DND-41 (cell line): ENCODE data around the gene ATOH7.

Source experiments
- ATAC-seq: fragments of 200-7000 bp; cut with Tn5 transposase; 3 replicates; pipeline ENCODE4 v1.9.1; 2021; ENCODE audit warnings: low read depth; ENCODE audit not compliant: insufficient read depth
- DNase-seq: peaks from one replicate; pipeline ENCODE4 v3.0.0-alpha.2; 2020
- H2AFZ ChIP-seq: 2 replicates; pipeline ENCODE4 v1.6.0; 2012; ENCODE audit warnings: low read depth, low read length
- H3K27ac ChIP-seq: 2 replicates; pipeline ENCODE4 v1.5.1; 2012; ENCODE audit warnings: low read length, inconsistent platforms
- H3K27me3 ChIP-seq: fragments of 200-600 bp; sonication (generic); 2 replicates; pipeline ENCODE4 v1.6.0; 2012; ENCODE audit warnings: low read length, mild to moderate bottlenecking, inconsistent platforms; ENCODE audit not compliant: insufficient read depth, poor library complexity
- H3K36me3 ChIP-seq: 2 replicates; pipeline ENCODE4 v1.5.1; 2012; ENCODE audit warnings: low read length, inconsistent platforms; ENCODE audit not compliant: insufficient read depth
- H3K4me1 ChIP-seq: 2 replicates; pipeline ENCODE4 v1.5.1; 2012; ENCODE audit warnings: mild to moderate bottlenecking, low read length; ENCODE audit not compliant: insufficient read depth
- H3K4me2 ChIP-seq: 2 replicates; pipeline ENCODE4 v1.6.0; 2012; ENCODE audit warnings: mild to moderate bottlenecking, moderate library complexity, low read length, inconsistent platforms; ENCODE audit not compliant: insufficient read depth
- H3K4me3 ChIP-seq, 2 experiments: fragments of 200-600 bp in 1 of 2; shearing (Covaris generic) in 1 of 2; 2 replicates each; pipeline ENCODE4 v1.5.1; 2012 to 2016; ENCODE audit warnings: inconsistent platforms in 2 of 2, low read length in 2 of 2, mild to moderate bottlenecking in 2 of 2, low read depth in 1 of 2, moderate library complexity in 1 of 2
- H3K79me2 ChIP-seq: 2 replicates; pipeline ENCODE4 v1.6.0; 2012; ENCODE audit warnings: low read length, inconsistent platforms; ENCODE audit not compliant: insufficient read depth
- H3K9ac ChIP-seq: 2 replicates; pipeline ENCODE4 v1.6.0; 2012; ENCODE audit warnings: low read depth, mild to moderate bottlenecking, inconsistent platforms, low read length, moderate library complexity
- H3K9me3 ChIP-seq: 2 replicates; pipeline ENCODE4 v1.5.1; 2012; ENCODE audit warnings: low read length, moderate library complexity, mild to moderate bottlenecking, inconsistent platforms; ENCODE audit not compliant: insufficient read depth, severe bottlenecking
- H4K20me1 ChIP-seq: 2 replicates; pipeline ENCODE4 v1.6.0; 2012; ENCODE audit warnings: low read length; ENCODE audit not compliant: insufficient read depth
- CTCF ChIP-seq: IDR thresholded peaks from 2 replicates; pipeline ENCODE4 v1.5.1; 2012; ENCODE audit warnings: borderline replicate concordance, low read length, moderate library complexity, mild to moderate bottlenecking; ENCODE audit not compliant: poor library complexity, severe bottlenecking; ENCODE audit errors: extremely low read depth
- EZH2 ChIP-seq: IDR thresholded peaks from 3 replicates; pipeline ENCODE4 v1.6.1; 2012; ENCODE audit warnings: borderline replicate concordance, low read depth, mild to moderate bottlenecking, moderate library complexity, low read length, inconsistent platforms; ENCODE audit not compliant: severe bottlenecking

ATOH7 gene

GRCh38 chr10:68221196-68221595, 10.7 kb downstream of the ATOH7 start:
- H3K4me1 ChIP-seq: no peaks in the 10 kb centered on the region
- H3K9me3 ChIP-seq: no peaks in the 10 kb centered on the region
- peaks cover 3% of the 10 kb centered on the region for H3K27me3 ChIP-seq
- no peaks in the 10 kb centered on the region for H3K79me2 ChIP-seq
- H3K27ac ChIP-seq: no peak overlapping the region
- DNase-seq (no peak), ATAC-seq (no peak)
- H3K36me3 ChIP-seq: no peaks in the 10 kb centered on the region
- no peak overlapping the region for H3K4me3 ChIP-seq
- no peaks in the 10 kb centered on the region for H4K20me1 ChIP-seq
- H2AFZ ChIP-seq: no peak overlapping the region
- H3K9ac ChIP-seq: no peak overlapping the region
- H3K4me2 ChIP-seq: no peak overlapping the region
- no peak for TF ChIP-seq CTCF
- TF ChIP-seq EZH2: no peak

DNA sequence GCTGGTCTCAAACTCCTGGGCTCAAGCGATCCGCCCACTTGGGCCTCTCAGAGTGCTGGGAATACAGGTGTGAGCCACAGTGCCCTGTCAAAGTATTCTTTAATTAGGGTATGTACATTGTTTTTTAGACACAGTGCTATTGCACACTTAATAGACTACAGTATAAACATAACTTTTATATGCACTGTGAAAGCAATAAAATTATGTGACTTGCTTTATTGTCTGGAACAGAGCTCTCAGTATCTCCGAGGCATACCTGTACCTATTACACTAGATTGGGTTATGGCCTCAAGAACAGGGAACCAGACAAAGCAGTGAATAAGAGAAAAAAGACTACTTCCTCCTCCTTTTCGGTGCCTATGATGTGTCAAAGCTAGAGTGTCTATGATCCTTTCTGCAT, 13.1 kb downstream of the ATOH7 start:
- no peak overlapping the region for H3K4me2 ChIP-seq
- H3K27ac ChIP-seq: no peak overlapping the region
- TF ChIP-seq EZH2: no peak
- TF ChIP-seq CTCF: no peak
- no peaks in the 10 kb centered on the region for H3K4me1 ChIP-seq
- no peak overlapping the region for H2AFZ ChIP-seq
- H3K36me3 ChIP-seq: no peaks in the 10 kb centered on the region
- H3K79me2 ChIP-seq: no peaks in the 10 kb centered on the region
- ATAC-seq (no peak), DNase-seq (no peak)
- H3K9ac ChIP-seq: no peak overlapping the region
- no peaks in the 10 kb centered on the region for H4K20me1 ChIP-seq
- H3K27me3 ChIP-seq: peaks cover 3% of the 10 kb centered on the region
- no peak overlapping the region for H3K4me3 ChIP-seq
- no peaks in the 10 kb centered on the region for H3K9me3 ChIP-seq

DNA sequence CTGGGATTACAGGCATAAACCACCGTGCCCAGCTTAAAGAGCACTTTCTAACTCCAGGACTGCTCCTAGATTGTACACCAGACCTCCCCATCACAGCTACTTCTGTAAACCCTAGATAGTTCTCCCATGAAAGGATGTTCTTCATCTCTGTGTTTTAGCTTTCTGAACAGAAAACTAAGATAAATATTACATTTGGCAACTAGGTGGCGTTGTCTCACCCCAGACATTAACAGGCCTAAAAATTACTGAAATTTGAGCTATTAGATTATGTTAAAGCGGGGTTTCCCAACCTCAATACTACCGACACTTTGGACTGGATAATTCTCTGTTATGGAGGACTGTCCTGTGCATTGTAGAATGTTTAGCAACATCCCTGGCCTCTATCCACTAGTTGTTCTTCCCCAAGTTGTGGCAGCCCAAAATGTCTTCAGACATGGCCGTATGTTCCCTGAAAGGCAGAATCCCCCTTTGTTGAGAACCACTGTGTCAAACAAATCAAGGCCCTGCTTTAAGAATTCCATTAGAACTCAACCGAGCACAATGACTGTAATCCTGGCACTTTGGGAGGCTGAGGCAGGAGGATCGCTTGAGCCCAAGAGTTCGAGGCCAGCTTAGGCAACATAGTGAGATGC, 19.1 kb downstream of the ATOH7 start:
- H3K27me3 ChIP-seq: peaks cover 2% of the 10 kb centered on the region
- no peak overlapping the region for H3K27ac ChIP-seq
- no peaks in the 10 kb centered on the region for H3K4me1 ChIP-seq
- H3K36me3 ChIP-seq: no peaks in the 10 kb centered on the region
- H3K9ac ChIP-seq: no peak overlapping the region
- H4K20me1 ChIP-seq: no peaks in the 10 kb centered on the region
- 0 out of 2 replicates have a peak overlapping the region, but pooled peaks have one; percentile 11 for H2AFZ ChIP-seq
- DNase-seq (peak; percentile 5), ATAC-seq (peak; percentile 64; the same call in 2 of the 3 replicates)
- no peak overlapping the region for H3K4me2 ChIP-seq
- H3K4me3 ChIP-seq: no peak overlapping the region
- peak; percentile 78 for TF ChIP-seq CTCF
- no peak for TF ChIP-seq EZH2
- no peaks in the 10 kb centered on the region for H3K9me3 ChIP-seq
- no peaks in the 10 kb centered on the region for H3K79me2 ChIP-seq
